ENCODE data around the gene KIF26B.

GRCh38 chr1:245600658-245601057, 445.9 kb downstream of the KIF26B start:
- TF ChIP-seq PBX3 (IDR thresholded peaks at IDR 0.05; ENCODE audit: insufficient replicate concordance, low read depth, low read length) (no peak), TAF1 (IDR thresholded peaks at IDR 0.05; ENCODE audit: borderline replicate concordance, low read depth, low read length) (no peak), POLR2AphosphoS5 (IDR thresholded peaks at IDR 0.05; ENCODE audit: low read length) (no peak), HDAC6 (IDR thresholded peaks at IDR 0.05; ENCODE audit: unreplicated experiment) (no peak), CTCF (IDR thresholded peaks at IDR 0.05 in 2 of 3, conservative IDR thresholded peaks at IDR 0.05 in 1 of 3; ENCODE audit: control insufficient read depth in 2 of 3, extremely low read depth in 1 of 3, insufficient read depth in 1 of 3, low read depth in 3 of 3, low read length in 3 of 3) (no peak), MXI1 (IDR thresholded peaks at IDR 0.05; ENCODE audit: low read depth, low read length) (no peak), SUZ12 (IDR thresholded peaks at IDR 0.05; ENCODE audit: unreplicated experiment) (no peak), BACH1 (IDR thresholded peaks at IDR 0.05; ENCODE audit: borderline replicate concordance) (no peak), KAT2A (conservative IDR thresholded peaks at IDR 0.05; ENCODE audit: control insufficient read depth, low read depth, low read length) (no peak), ZNF622 (IDR thresholded peaks at IDR 0.05) (no peak), LARP7 (IDR thresholded peaks at IDR 0.05) (no peak), REST (IDR thresholded peaks at IDR 0.05; ENCODE audit: low read depth, low read length) (no peak)
- TF ChIP-seq, protein P1, sequence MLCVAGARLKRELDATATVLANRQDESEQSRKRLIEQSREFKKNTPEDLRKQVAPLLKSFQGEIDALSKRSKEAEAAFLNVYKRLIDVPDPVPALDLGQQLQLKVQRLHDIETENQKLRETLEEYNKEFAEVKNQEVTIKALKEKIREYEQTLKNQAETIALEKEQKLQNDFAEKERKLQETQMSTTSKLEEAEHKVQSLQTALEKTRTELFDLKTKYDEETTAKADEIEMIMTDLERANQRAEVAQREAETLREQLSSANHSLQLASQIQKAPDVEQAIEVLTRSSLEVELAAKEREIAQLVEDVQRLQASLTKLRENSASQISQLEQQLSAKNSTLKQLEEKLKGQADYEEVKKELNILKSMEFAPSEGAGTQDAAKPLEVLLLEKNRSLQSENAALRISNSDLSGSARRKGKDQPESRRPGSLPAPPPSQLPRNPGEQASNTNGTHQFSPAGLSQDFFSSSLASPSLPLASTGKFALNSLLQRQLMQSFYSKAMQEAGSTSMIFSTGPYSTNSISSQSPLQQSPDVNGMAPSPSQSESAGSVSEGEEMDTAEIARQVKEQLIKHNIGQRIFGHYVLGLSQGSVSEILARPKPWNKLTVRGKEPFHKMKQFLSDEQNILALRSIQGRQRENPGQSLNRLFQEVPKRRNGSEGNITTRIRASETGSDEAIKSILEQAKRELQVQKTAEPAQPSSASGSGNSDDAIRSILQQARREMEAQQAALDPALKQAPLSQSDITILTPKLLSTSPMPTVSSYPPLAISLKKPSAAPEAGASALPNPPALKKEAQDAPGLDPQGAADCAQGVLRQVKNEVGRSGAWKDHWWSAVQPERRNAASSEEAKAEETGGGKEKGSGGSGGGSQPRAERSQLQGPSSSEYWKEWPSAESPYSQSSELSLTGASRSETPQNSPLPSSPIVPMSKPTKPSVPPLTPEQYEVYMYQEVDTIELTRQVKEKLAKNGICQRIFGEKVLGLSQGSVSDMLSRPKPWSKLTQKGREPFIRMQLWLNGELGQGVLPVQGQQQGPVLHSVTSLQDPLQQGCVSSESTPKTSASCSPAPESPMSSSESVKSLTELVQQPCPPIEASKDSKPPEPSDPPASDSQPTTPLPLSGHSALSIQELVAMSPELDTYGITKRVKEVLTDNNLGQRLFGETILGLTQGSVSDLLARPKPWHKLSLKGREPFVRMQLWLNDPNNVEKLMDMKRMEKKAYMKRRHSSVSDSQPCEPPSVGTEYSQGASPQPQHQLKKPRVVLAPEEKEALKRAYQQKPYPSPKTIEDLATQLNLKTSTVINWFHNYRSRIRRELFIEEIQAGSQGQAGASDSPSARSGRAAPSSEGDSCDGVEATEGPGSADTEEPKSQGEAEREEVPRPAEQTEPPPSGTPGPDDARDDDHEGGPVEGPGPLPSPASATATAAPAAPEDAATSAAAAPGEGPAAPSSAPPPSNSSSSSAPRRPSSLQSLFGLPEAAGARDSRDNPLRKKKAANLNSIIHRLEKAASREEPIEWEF (IDR thresholded peaks at IDR 0.05; ENCODE audit: insufficient replicate concordance, low read depth, low read length) = no peak
- TF ChIP-seq, protein P2, sequence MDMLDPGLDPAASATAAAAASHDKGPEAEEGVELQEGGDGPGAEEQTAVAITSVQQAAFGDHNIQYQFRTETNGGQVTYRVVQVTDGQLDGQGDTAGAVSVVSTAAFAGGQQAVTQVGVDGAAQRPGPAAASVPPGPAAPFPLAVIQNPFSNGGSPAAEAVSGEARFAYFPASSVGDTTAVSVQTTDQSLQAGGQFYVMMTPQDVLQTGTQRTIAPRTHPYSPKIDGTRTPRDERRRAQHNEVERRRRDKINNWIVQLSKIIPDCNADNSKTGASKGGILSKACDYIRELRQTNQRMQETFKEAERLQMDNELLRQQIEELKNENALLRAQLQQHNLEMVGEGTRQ (IDR thresholded peaks at IDR 0.05; ENCODE audit: borderline replicate concordance, low read depth, low read length) = no peak
